ENCODE data around the gene LRRK1. TPM values are rescaled to one million over a fixed set of nuclear protein-coding genes. Genes with fewer than 3 reads are reported as not detected.

LRRK1 gene
- total and polyA plus RNA-seq, 12 donors: 1.5 to 8.1 (median 2.0) TPM

DNA sequence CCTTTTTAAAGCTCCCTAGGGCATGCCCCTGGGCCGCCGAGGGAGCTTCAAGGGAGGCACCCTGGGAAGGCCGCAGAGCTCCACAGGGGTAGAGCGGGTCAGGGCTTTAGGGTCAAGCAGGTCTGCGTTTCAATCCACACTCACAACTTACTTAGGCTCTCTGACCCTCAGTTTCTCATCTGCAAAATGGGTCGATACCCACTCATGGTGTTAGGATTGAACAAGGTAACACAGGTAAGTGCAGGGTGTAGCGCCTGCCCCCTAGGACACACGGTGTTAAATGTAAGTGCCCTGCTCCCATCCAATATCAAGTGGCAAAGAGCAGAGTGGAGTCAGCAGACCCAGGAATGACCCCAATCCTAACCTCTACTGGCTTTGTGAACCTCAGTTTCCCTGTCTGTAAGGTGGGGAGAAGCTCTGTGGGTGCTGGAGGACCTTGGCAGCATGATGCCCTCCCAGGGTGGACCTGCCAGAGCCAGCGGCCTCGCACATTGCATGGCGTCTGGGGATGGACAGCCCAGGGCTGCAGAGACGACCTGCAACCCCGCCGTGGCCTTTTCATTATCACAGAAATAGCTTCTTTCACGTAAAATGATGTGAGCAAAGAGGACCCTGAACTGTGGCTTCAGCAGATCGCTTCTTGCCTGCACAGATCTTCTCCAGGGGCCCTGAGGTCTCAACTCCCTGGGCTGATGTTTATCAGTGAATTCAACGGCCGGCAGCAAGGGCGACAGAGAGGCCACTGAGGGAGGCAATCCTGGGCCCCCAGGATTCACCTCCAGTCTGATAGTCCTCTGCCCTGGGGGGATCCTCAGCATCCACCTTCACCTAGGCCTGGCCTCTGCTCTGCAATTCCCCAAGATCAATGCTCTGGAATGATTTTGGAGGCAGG, 194.2 kb downstream of the LRRK1 start:
- no peaks in the 10 kb centered on the region for H3K36me3 ChIP-seq
- H3K4me1 ChIP-seq: peaks cover 0 to 23% (median 4%) of the 10 kb centered on the region in 9 donors
- no peak for TF ChIP-seq CTCF (IDR thresholded peaks at IDR 0.05)
- H3K9me3 ChIP-seq: peaks cover 0 to 2% (median 0%) of the 10 kb centered on the region in 11 donors
- no peak for DNase-seq
- H3K4me3 ChIP-seq: no peak overlapping the region
- H3K27me3 ChIP-seq: no peaks in the 10 kb centered on the region
- intact Hi-C loops (cut with DNase I): no loop called here
- WGBS, 2 donors: 89 to 90% methylated on average over 19 of the region's 19 CpGs
- ATAC-seq: no peak
- no peak overlapping the region for H3K27ac ChIP-seq

GRCh38 chr15:101114166-101114565, 195.0 kb downstream of the LRRK1 start:
- no peak for ATAC-seq
- Histone ChIP-seq H3K4me1 (peaks cover 0 to 23% (median 4%) of the 10 kb centered on the region in 9 donors), H3K36me3 (no peaks in the 10 kb centered on the region), H3K9me3 (no peaks in the 10 kb centered on the region), H3K27me3 (no peaks in the 10 kb centered on the region), H3K27ac (no peak overlapping the region), H3K4me3 (no peak overlapping the region)
- TF ChIP-seq CTCF (IDR thresholded peaks at IDR 0.05): no peak
- DNase-seq: no peak
- intact Hi-C loops (cut with DNase I): no loop called here
- 72 to 76% methylated on average over 10 of the region's 10 CpGs for WGBS, 2 donors

- ATAC-seq: no peak
- no peaks in the 10 kb centered on the region for H3K27me3 ChIP-seq
- intact Hi-C loops (cut with DNase I): no loop called here
- DNase-seq: no peak
- no peak overlapping the region for H3K4me3 ChIP-seq
- 96 to 97% methylated on average over 4 of the region's 4 CpGs for WGBS, 2 donors
- H3K4me1 ChIP-seq: peaks cover 0 to 23% (median 4%) of the 10 kb centered on the region in 9 donors
- H3K27ac ChIP-seq: no peak overlapping the region
- no peaks in the 10 kb centered on the region for H3K36me3 ChIP-seq
- H3K9me3 ChIP-seq: no peaks in the 10 kb centered on the region
- no peak for TF ChIP-seq CTCF (IDR thresholded peaks at IDR 0.05)
Measured at GRCh38 chr15:101114610-101115009, 195.5 kb downstream of the LRRK1 start.

- intact Hi-C loops (cut with DNase I): no loop called here
- Histone ChIP-seq H3K4me1 (peaks cover 0 to 22% (median 4%) of the 10 kb centered on the region in 9 donors), H3K27ac (peak overlapping the region in 5 of 10 donors; percentile 14 to 42 (median 35)), H3K4me3 (no peak overlapping the region), H3K36me3 (no peaks in the 10 kb centered on the region), H3K27me3 (no peaks in the 10 kb centered on the region), H3K9me3 (no peaks in the 10 kb centered on the region)
- ATAC-seq (peak in 2 of 8 donors; percentile 9 to 26), DNase-seq (no peak)
- TF ChIP-seq CTCF (IDR thresholded peaks at IDR 0.05): no peak
- WGBS, 2 donors: 67 to 71% methylated on average over 9 of the region's 9 CpGs
Measured at GRCh38 chr15:101115393-101115785, 196.2 kb downstream of the LRRK1 start.

Data from heart right ventricle (tissue), 16 donors.